ENCODE measurements around the gene MRPL38.

Gene MRPL38

GRCh38 chr17:75898065-75898464 lies 6.6 kb downstream of the MRPL38 start:
- TF ChIP-seq CTCF (IDR thresholded peaks at IDR 0.05): no peak

DNA sequence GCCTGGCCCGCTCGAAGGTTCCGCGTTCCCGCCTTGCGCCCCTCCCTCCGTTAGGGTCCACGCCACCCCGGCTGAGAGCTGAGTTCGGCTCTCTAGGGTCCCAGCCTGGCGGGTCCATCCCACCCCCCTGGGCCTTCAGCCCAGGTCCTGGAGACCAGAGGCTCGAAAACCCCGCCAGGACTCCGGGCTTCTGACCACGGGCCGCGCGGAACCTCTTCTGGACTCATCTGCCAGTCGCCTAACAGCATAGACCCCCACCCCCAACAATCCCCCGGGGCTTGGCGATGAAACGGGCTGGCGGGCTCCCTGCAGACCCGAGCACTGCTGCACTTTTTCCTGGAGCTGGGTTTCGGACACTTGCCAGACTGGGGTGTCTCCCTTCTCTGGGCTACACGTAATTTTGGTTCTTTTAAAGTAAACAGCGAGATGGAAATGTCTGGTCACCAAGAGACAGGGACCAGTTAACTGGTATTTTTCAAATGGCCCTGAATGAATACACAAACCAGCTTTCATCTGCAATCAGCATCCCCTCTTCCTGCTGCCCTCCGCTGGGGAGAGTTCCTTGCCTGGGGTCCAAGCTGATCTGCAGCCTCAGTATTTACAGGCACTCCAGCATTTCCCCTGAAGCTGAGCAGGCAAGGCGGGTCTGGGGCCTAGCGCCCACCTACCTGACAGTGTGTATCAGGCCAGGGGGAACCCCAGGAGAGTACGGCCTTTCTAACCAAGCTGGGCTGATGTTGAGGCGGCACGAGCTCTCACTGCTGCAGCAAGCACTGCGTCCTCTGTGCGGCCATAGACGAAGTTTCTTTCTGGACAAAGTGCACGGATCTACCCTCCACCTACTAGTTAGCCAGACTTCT lies 7.3 kb downstream of the MRPL38 start:
- peak overlapping the region; percentile 76 for H3K4me3 ChIP-seq
- TF ChIP-seq CTCF (IDR thresholded peaks at IDR 0.05): no peak
- H3K27ac ChIP-seq: peak overlapping the region; percentile 89 to 93
- DNase-seq (ENCODE audit: low spot score): peak; percentile 84

More at GRCh38 chr17:75898065-75898464, 6.6 kb downstream of the MRPL38 start:
- Histone ChIP-seq H3K27ac (peak overlapping the region in 1 of 2 donors; percentile 93), H3K4me3 (no peak overlapping the region)
- DNase-seq (ENCODE audit: low spot score): no peak

GRCh38 chr17:75896415-75897159 lies 8.1 kb downstream of the MRPL38 start, which contains the start of gene TRIM65:
Gene TRIM65 (minus strand): TSS chr17:75896951. CDS start chr17:75896937, 14 bp downstream.
- Histone ChIP-seq H3K27ac (peak within 1 kb of the TSS; percentile 89 to 93), H3K4me3 (peak within 1 kb of the TSS; percentile 76)
- peak; percentile 53 for TF ChIP-seq CTCF (IDR thresholded peaks at IDR 0.05)
- peak; percentile 93 for DNase-seq (ENCODE audit: low spot score)

- Histone ChIP-seq H3K4me3 (peak overlapping the region; percentile 76), H3K27ac (peak overlapping the region; percentile 89 to 93)
- no peak for TF ChIP-seq CTCF (IDR thresholded peaks at IDR 0.05)
- no peak for DNase-seq (ENCODE audit: low spot score)
Measured at GRCh38 chr17:75895370-75896155, 9.1 kb downstream of the MRPL38 start.

DNA sequence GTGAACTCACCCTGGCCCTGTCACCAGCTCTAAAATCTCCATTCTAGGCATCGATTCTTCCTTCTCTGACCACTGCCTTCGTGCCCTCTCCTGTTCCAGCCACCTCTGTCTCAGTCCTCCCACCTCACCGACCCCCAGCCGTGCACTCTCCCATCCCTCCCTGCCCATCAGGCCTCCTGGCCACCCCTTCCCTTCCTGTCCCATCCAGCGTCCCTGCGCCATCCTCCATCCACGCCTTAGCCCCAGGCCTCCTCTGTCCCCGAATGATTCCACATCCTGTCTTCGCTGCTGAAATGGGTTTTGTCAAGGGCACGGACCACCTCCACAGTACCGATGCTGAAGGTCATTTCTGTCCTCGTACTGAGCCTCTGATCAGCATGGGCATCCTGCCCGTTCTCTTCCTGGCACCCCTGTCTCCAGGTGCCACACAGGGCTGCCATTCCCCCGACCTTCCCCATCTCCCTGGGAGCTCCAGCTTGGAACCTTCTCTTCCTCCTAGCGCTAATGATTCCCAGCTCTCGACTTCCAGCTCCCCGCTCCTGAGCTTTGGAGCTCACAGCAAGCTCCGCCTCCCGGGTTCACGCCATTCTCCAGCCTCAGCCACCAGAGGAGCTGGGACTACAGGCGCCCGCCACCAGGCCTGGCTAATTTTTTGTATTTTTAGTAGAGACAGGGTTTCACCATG lies 10.5 kb downstream of the MRPL38 start:
- TF ChIP-seq CTCF (IDR thresholded peaks at IDR 0.05): no peak
- H3K27ac ChIP-seq: peak overlapping the region in 1 of 2 donors; percentile 93
- DNase-seq (ENCODE audit: low spot score): no peak
- no peak overlapping the region for H3K4me3 ChIP-seq

GRCh38 chr17:75893305-75894048 lies 11.2 kb downstream of the MRPL38 start:
- Histone ChIP-seq H3K27ac (no peak overlapping the region), H3K4me3 (no peak overlapping the region)
- no peak for TF ChIP-seq CTCF (IDR thresholded peaks at IDR 0.05)
- no peak for DNase-seq (ENCODE audit: low spot score)
